Germinal center (tissue), 1 donor: ENCODE data around the gene LRRC4C.

ENCODE experiments used
- DNase-seq: peaks from one replicate; pipeline ENCODE4 v3.0.0; 2012; ENCODE audit warnings: mixed read lengths, low spot score

LRRC4C gene

DNA sequence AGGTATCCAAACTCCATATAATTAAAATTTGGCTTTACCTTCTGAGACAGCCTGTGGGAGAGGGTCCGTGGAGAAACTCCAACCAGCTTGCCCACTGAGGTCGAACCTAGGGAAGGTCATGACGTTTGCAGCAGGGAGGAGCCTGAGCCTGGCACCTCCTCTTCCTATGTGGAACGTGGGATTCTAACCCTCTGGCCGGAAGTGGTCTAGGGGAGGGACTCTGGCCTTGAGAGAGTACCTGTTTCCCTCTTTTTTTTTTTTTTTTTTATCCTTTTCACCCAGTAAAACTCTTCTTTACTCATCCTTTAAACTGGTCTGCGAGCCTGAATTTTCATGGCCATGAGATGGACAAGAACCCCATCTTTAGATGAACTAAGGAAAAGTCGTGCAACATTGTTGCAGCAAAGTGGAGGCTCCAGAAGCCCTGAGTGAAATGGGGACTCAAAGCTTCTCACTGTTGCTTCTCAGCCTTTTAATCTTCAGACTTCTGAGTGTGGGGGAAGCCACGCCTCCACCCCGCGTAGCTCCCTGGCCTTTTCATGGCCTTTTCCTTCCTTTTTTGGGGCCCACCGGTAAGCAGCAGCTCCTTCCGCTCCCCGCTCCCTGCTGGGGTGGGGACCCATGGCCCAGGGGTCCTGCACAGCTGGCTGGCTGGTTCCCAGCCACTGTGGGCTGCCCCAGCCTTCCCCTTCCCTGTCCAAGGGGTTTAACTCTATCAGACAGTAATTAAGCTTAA is 1359.9 kb downstream of the LRRC4C start:
- no peak for DNase-seq

DNA sequence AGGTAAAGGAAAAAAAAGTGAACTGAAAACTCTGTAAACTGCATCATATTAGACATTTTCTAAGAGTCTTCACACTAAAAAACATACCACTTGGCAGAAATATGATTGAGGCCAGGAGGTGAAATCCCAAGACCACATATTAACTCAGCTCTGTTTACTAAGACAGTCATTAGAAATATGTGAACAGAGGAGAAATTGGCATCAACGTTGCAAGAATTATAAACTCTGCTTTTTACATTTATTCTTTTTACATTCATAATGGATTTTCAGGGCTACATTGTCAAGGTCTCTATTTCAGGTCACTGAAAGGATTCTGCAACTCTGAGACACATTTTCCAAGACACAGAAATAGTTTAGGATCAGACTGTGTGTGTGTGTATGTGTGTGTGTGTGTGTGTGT is 1364.0 kb downstream of the LRRC4C start:
- no peak for DNase-seq

DNA sequence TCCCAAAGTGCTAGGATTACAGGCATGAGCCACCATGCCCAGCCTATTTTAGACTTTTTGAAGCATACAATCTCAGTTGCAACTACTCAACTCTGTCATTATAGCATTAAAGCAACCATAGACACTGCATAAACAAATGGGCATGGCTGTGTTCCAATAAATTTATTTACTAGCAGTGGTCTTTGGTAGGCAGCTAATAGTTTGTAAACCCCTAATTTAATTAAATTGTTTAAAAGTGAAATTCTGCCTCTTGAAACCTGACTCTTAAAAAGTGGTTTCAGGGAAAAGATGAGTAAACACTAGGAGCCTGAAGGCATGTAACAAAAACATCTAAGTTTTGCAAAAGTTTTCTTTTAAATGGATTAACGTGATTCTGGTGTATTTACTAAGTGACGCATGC is 1364.5 kb downstream of the LRRC4C start:
- DNase-seq: no peak

GRCh38 chr11:40080434-40080833 is 1379.0 kb downstream of the LRRC4C start:
- no peak for DNase-seq
